ENCODE results near the gene TMEM150B. TPM values are rescaled to one million over a fixed set of nuclear protein-coding genes. Genes with fewer than 3 reads are reported as not detected.
A peak's percentile ranks its signal among the peaks of the same experiment; 100 is the strongest.

Gene TMEM150B
- total RNA-seq, 1 donor from 2014 or later = not detected

- DNase-seq (ENCODE audit: low read depth in 2 of 2) = no peak
These were observed 29.6 kb upstream of the TMEM150B start, which contains the start of gene COX6B2 for GRCh38 chr19:55354698-55355212. COX6B2 (minus strand) TSS chr19:55354719; CDS start chr19:55354521, 198 bp downstream.

- peak; percentile 45 to 56 for DNase-seq (ENCODE audit: low read depth in 2 of 2)
These were observed 28.9 kb upstream of the TMEM150B start for GRCh38 chr19:55353803-55354697.

GRCh38 chr19:55353356-55353802, 28.2 kb upstream of the TMEM150B start:
- DNase-seq (ENCODE audit: low read depth in 2 of 2) = no peak

- no peak for DNase-seq (ENCODE audit: low read depth in 2 of 2)
These were observed 27.5 kb upstream of the TMEM150B start for GRCh38 chr19:55352549-55353145.

- DNase-seq (ENCODE audit: low read depth in 2 of 2) = no peak
These were observed 26.9 kb upstream of the TMEM150B start for GRCh38 chr19:55352040-55352439.

GRCh38 chr19:55350620-55351315, 25.6 kb upstream of the TMEM150B start:
- no peak for DNase-seq (ENCODE audit: low read depth in 2 of 2)

- DNase-seq (ENCODE audit: low read depth in 2 of 2) = no peak
These were observed 23.3 kb upstream of the TMEM150B start for GRCh38 chr19:55348317-55349034.

GRCh38 chr19:55347442-55348009, 22.4 kb upstream of the TMEM150B start:
- no peak for DNase-seq (ENCODE audit: low read depth in 2 of 2)

- DNase-seq (ENCODE audit: low read depth in 2 of 2) = no peak
These were observed 21.7 kb upstream of the TMEM150B start for GRCh38 chr19:55346725-55347441.

- peak in 1 of 2 donors; percentile 58 for DNase-seq (ENCODE audit: low read depth in 2 of 2)
These were observed 20.9 kb upstream of the TMEM150B start for GRCh38 chr19:55345818-55346724.

- DNase-seq (ENCODE audit: low read depth in 2 of 2) = no peak
These were observed 20.1 kb upstream of the TMEM150B start for GRCh38 chr19:55345101-55345817.

GRCh38 chr19:55344444-55344843, 19.3 kb upstream of the TMEM150B start:
- no peak for DNase-seq (ENCODE audit: low read depth in 2 of 2)

- DNase-seq (ENCODE audit: low read depth in 2 of 2) = no peak
These were observed 16.7 kb upstream of the TMEM150B start for GRCh38 chr19:55341595-55342531.

- peak in 1 of 2 donors; percentile 36 for DNase-seq (ENCODE audit: low read depth in 2 of 2)
These were observed 16.0 kb upstream of the TMEM150B start for GRCh38 chr19:55341171-55341588.

- peak; percentile 19 for DNase-seq (ENCODE audit: low read depth in 2 of 2)
These were observed 15.6 kb upstream of the TMEM150B start for GRCh38 chr19:55340784-55341147.

- no peak for DNase-seq (ENCODE audit: low read depth in 2 of 2)
These were observed 15.0 kb upstream of the TMEM150B start for GRCh38 chr19:55339889-55340783.

Data from lung microvascular endothelial cell (primary cell).